ENCODE measurements around the gene DDAH1.

The DDAH1 gene

GRCh38 chr1:85296980-85297379 lies 168.0 kb downstream of the DDAH1 start:
- Histone ChIP-seq H3K9me3 (ENCODE audit: control insufficient read depth, low read length) (no peaks in the 10 kb centered on the region), H3K36me3 (ENCODE audit: control insufficient read depth, insufficient read depth, low read length, severe bottlenecking) (no peaks in the 10 kb centered on the region), H3K27me3 (replicated peaks; ENCODE audit: control insufficient read depth, insufficient read depth, low read length) (no peaks in the 10 kb centered on the region), H3K9ac (ENCODE audit: low read length) (no peak overlapping the region), H3K4me3 (ENCODE audit: low read length) (no peak overlapping the region), H3K4me1 (ENCODE audit: control insufficient read depth, insufficient read depth, low read length) (peaks cover 13% of the 10 kb centered on the region)
- peak; percentile 54 for DNase-seq (ENCODE audit: low read depth)

GRCh38 chr1:85295654-85296053 lies 169.3 kb downstream of the DDAH1 start:
- Histone ChIP-seq H3K27me3 (replicated peaks; ENCODE audit: control insufficient read depth, insufficient read depth, low read length) (no peaks in the 10 kb centered on the region), H3K4me1 (ENCODE audit: control insufficient read depth, insufficient read depth, low read length) (peaks cover 16% of the 10 kb centered on the region), H3K9ac (ENCODE audit: low read length) (no peak overlapping the region), H3K9me3 (ENCODE audit: control insufficient read depth, low read length) (no peaks in the 10 kb centered on the region), H3K36me3 (ENCODE audit: control insufficient read depth, insufficient read depth, low read length, severe bottlenecking) (no peaks in the 10 kb centered on the region), H3K4me3 (ENCODE audit: low read length) (no peak overlapping the region)
- DNase-seq (ENCODE audit: low read depth): no peak

- H3K9me3 ChIP-seq (ENCODE audit: control insufficient read depth, low read length): no peaks in the 10 kb centered on the region
- H3K9ac ChIP-seq (ENCODE audit: low read length): no peak overlapping the region
- peak; percentile 36 for DNase-seq (ENCODE audit: low read depth)
Observed at GRCh38 chr1:85295006-85295431, 169.9 kb downstream of the DDAH1 start.

GRCh38 chr1:85290826-85291225 lies 174.1 kb downstream of the DDAH1 start:
- no peak for DNase-seq (ENCODE audit: low read depth)
- H3K9me3 ChIP-seq (ENCODE audit: control insufficient read depth, low read length): no peaks in the 10 kb centered on the region
- no peaks in the 10 kb centered on the region for H3K27me3 ChIP-seq (replicated peaks; ENCODE audit: control insufficient read depth, insufficient read depth, low read length)
- no peaks in the 10 kb centered on the region for H3K36me3 ChIP-seq (ENCODE audit: control insufficient read depth, insufficient read depth, low read length, severe bottlenecking)
- H3K4me1 ChIP-seq (ENCODE audit: control insufficient read depth, insufficient read depth, low read length): peaks cover 14% of the 10 kb centered on the region
- no peak overlapping the region for H3K4me3 ChIP-seq (ENCODE audit: low read length)
- no peak overlapping the region for H3K9ac ChIP-seq (ENCODE audit: low read length)

More at GRCh38 chr1:85295006-85295431, 169.9 kb downstream of the DDAH1 start:
- Histone ChIP-seq H3K36me3 (ENCODE audit: control insufficient read depth, insufficient read depth, low read length, severe bottlenecking) (no peaks in the 10 kb centered on the region), H3K27me3 (replicated peaks; ENCODE audit: control insufficient read depth, insufficient read depth, low read length) (no peaks in the 10 kb centered on the region), H3K4me3 (ENCODE audit: low read length) (no peak overlapping the region), H3K4me1 (ENCODE audit: control insufficient read depth, insufficient read depth, low read length) (peaks cover 22% of the 10 kb centered on the region)

GRCh38 chr1:85289848-85290335 lies 175.1 kb downstream of the DDAH1 start:
- no peak for DNase-seq (ENCODE audit: low read depth)
- peaks cover 14% of the 10 kb centered on the region for H3K4me1 ChIP-seq (ENCODE audit: control insufficient read depth, insufficient read depth, low read length)
- no peak overlapping the region for H3K4me3 ChIP-seq (ENCODE audit: low read length)
- no peaks in the 10 kb centered on the region for H3K27me3 ChIP-seq (replicated peaks; ENCODE audit: control insufficient read depth, insufficient read depth, low read length)
- no peaks in the 10 kb centered on the region for H3K36me3 ChIP-seq (ENCODE audit: control insufficient read depth, insufficient read depth, low read length, severe bottlenecking)
- H3K9ac ChIP-seq (ENCODE audit: low read length): no peak overlapping the region
- no peaks in the 10 kb centered on the region for H3K9me3 ChIP-seq (ENCODE audit: control insufficient read depth, low read length)

GRCh38 chr1:85289207-85289847 lies 175.6 kb downstream of the DDAH1 start:
- Histone ChIP-seq H3K36me3 (ENCODE audit: control insufficient read depth, insufficient read depth, low read length, severe bottlenecking) (no peaks in the 10 kb centered on the region), H3K27me3 (replicated peaks; ENCODE audit: control insufficient read depth, insufficient read depth, low read length) (no peaks in the 10 kb centered on the region), H3K9ac (ENCODE audit: low read length) (no peak overlapping the region), H3K4me1 (ENCODE audit: control insufficient read depth, insufficient read depth, low read length) (peaks cover 14% of the 10 kb centered on the region), H3K4me3 (ENCODE audit: low read length) (no peak overlapping the region), H3K9me3 (ENCODE audit: control insufficient read depth, low read length) (no peaks in the 10 kb centered on the region)
- peak; percentile 76 for DNase-seq (ENCODE audit: low read depth)

- no peak for DNase-seq (ENCODE audit: low read depth)
- no peaks in the 10 kb centered on the region for H3K9me3 ChIP-seq (ENCODE audit: control insufficient read depth, low read length)
- H3K4me3 ChIP-seq (ENCODE audit: low read length): no peak overlapping the region
- H3K4me1 ChIP-seq (ENCODE audit: control insufficient read depth, insufficient read depth, low read length): peaks cover 4% of the 10 kb centered on the region
- no peaks in the 10 kb centered on the region for H3K36me3 ChIP-seq (ENCODE audit: control insufficient read depth, insufficient read depth, low read length, severe bottlenecking)
- H3K27me3 ChIP-seq (replicated peaks; ENCODE audit: control insufficient read depth, insufficient read depth, low read length): no peaks in the 10 kb centered on the region
- no peak overlapping the region for H3K9ac ChIP-seq (ENCODE audit: low read length)
Observed at GRCh38 chr1:85284202-85284601, 180.8 kb downstream of the DDAH1 start.

- H3K4me3 ChIP-seq (ENCODE audit: low read length): no peak overlapping the region
- no peak overlapping the region for H3K9ac ChIP-seq (ENCODE audit: low read length)
- peaks cover 8% of the 10 kb centered on the region for H3K4me1 ChIP-seq (ENCODE audit: control insufficient read depth, insufficient read depth, low read length)
- H3K27me3 ChIP-seq (replicated peaks; ENCODE audit: control insufficient read depth, insufficient read depth, low read length): no peaks in the 10 kb centered on the region
- no peaks in the 10 kb centered on the region for H3K9me3 ChIP-seq (ENCODE audit: control insufficient read depth, low read length)
- no peaks in the 10 kb centered on the region for H3K36me3 ChIP-seq (ENCODE audit: control insufficient read depth, insufficient read depth, low read length, severe bottlenecking)
- DNase-seq (ENCODE audit: low read depth): no peak
Observed at GRCh38 chr1:85283475-85284199, 181.3 kb downstream of the DDAH1 start.

- Histone ChIP-seq H3K36me3 (ENCODE audit: control insufficient read depth, insufficient read depth, low read length, severe bottlenecking) (no peaks in the 10 kb centered on the region), H3K9ac (ENCODE audit: low read length) (no peak overlapping the region), H3K27me3 (replicated peaks; ENCODE audit: control insufficient read depth, insufficient read depth, low read length) (no peaks in the 10 kb centered on the region), H3K9me3 (ENCODE audit: control insufficient read depth, low read length) (no peaks in the 10 kb centered on the region), H3K4me3 (ENCODE audit: low read length) (no peak overlapping the region), H3K4me1 (ENCODE audit: control insufficient read depth, insufficient read depth, low read length) (peaks cover 10% of the 10 kb centered on the region)
- no peak for DNase-seq (ENCODE audit: low read depth)
Observed at GRCh38 chr1:85282424-85282823, 182.5 kb downstream of the DDAH1 start.

GRCh38 chr1:85280636-85281035 lies 184.3 kb downstream of the DDAH1 start:
- DNase-seq (ENCODE audit: low read depth): no peak
- Histone ChIP-seq H3K4me1 (ENCODE audit: control insufficient read depth, insufficient read depth, low read length) (peaks cover 13% of the 10 kb centered on the region), H3K9me3 (ENCODE audit: control insufficient read depth, low read length) (no peaks in the 10 kb centered on the region), H3K9ac (ENCODE audit: low read length) (no peak overlapping the region), H3K4me3 (ENCODE audit: low read length) (no peak overlapping the region), H3K36me3 (ENCODE audit: control insufficient read depth, insufficient read depth, low read length, severe bottlenecking) (no peaks in the 10 kb centered on the region), H3K27me3 (replicated peaks; ENCODE audit: control insufficient read depth, insufficient read depth, low read length) (no peaks in the 10 kb centered on the region)

GRCh38 chr1:85279458-85280080 lies 185.4 kb downstream of the DDAH1 start:
- peak overlapping the region; percentile 67 for H3K4me3 ChIP-seq (ENCODE audit: low read length)

More at GRCh38 chr1:85279458-85280080, 185.4 kb downstream of the DDAH1 start:
- Histone ChIP-seq H3K36me3 (ENCODE audit: control insufficient read depth, insufficient read depth, low read length, severe bottlenecking) (no peaks in the 10 kb centered on the region), H3K4me1 (ENCODE audit: control insufficient read depth, insufficient read depth, low read length) (peaks cover 20% of the 10 kb centered on the region), H3K9ac (ENCODE audit: low read length) (peak overlapping the region; percentile 70), H3K27me3 (replicated peaks; ENCODE audit: control insufficient read depth, insufficient read depth, low read length) (no peaks in the 10 kb centered on the region), H3K9me3 (ENCODE audit: control insufficient read depth, low read length) (no peaks in the 10 kb centered on the region)
- DNase-seq (ENCODE audit: low read depth): no peak

All from adipocyte (in vitro differentiated cells).